ENCODE data around the gene EIF4B.
"Not testable (repeated sequence)": the region's sequence is repeated elsewhere in the genome, so short reads cannot be mapped to it uniquely, and the experiment has no call there.

GRCh38 chr12:53008760-53009159 is 2.5 kb downstream of the EIF4B start:
- TF ChIP-seq POLR2A, CTCF, EP300 (IDR thresholded peaks at IDR 0.05): not testable (repeated sequence)
